Measurements from ENCODE around the gene OVCA2.

The OVCA2 gene

DNA sequence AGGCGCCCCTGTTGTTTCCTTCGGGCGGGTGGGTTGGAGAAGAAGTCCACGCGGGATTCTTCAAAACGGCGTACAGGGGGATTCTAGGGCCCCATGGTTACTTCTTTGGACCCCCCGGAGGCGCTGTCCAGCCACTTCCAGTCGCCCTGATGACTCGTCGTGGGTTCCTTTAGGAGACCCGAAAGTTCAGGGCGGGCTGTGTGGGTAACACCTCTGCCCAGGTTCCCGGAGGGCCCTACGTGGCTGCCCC is 12.4 kb downstream of the OVCA2 start:
- Mint-ChIP-seq H3K4me3 (peak overlapping the region; percentile 79), H3K27me3 (peaks cover 2% of the 10 kb centered on the region), H3K9me3 (no peaks in the 10 kb centered on the region), H3K36me3 (no peaks in the 10 kb centered on the region), H3K27ac (no peak overlapping the region), H3K4me1 (peaks cover 21% of the 10 kb centered on the region)

DNA sequence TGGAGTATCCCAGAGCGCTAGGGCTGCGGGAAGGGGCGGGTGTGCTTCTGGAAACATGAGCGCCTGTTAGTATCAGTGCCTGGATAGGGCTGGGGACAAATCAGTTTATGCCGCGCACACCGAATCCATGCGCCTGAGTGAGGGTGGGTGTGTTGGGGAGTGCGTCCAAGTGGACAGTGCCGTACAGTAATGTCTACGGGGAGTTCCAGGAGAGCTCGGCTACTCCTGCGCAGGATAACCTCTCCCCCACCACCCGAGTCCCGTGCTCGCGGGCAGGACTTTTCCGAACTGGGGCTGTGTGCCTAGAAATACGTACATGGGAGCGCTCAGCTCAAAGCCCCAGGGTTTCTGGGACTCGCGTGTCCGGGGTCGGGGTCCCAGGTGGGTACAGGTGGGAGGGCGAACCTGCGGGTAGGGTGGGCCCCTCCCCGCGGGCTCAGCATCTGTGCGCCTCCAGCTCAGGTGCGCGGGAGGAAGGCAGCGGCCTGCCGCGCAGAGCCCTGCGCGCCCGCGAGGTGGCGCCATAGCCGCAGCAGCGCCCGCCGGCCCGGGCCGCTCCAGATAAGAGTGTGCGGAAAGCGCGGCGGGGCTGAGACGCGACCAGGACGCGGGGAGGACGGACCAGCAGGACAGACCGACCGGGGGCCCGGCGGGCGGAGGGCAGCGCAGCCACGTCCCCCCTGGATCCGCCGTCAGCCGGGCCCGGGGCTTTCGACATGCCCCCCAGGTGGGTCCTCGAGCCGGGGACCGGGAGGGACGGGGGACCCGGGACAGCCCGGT is 12.9 kb downstream of the OVCA2 start, which contains the start of gene HIC1:
Gene HIC1, plus strand, starts transcription at position 592 of the 780 bp plus-strand sequence. CDS start 1,588 bp downstream, outside the sequence.
- H3K36me3 Mint-ChIP-seq = peaks cover 3% of the 10 kb centered on the region
- no peaks in the 10 kb centered on the region for H3K9me3 Mint-ChIP-seq
- H3K4me1 Mint-ChIP-seq = peaks cover 22% of the 10 kb centered on the region
- peaks cover 4% of the 10 kb centered on the region for H3K27me3 Mint-ChIP-seq
- no peak within 1 kb of the TSS for H3K27ac Mint-ChIP-seq
- peak within 1 kb of the TSS; percentile 79 for H3K4me3 Mint-ChIP-seq

DNA sequence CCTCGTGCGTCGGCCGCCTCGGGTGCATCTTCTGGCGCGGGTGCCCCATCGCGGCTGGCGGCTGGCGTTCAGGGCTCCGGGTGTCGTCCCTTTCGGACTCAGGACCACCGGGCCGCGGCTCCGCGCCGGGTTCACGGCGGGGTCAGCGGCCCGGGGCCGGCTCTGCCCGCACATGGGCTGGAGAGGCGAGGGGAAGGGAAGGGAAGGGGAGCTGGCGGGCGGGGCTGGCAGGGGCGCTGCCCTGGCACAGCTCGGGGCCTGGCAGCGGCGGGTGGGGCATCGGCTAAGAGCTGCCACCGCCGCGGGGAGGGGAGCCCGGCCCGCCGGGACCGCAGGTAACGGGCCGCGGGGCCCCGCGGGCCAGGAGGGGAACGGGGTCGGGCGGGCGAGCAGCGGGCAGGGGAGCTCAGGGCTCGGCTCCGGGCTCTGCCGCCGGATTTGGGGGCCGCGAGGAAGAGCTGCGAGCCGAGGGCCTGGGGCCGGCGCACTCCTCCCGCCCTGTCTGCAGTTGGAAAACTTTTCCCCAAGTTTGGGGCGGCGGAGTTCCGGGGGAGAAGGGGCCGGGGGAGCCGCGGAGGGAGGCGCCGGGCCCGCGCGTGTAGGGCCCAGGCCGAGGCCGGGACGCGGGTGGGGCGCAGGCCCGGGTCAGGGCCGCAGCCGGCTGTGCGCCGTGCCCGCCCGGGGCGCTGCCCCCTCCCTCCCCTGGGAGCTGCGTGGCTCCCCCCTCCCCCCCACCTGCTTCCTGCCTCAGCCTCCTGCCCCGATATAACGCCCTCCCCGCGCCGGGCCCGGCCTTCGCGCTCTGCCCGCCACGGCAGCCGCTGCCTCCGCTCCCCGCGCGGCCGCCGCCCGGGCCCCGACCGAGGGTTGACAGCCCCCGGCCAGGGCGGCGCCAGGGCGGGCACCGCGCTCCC is 13.7 kb downstream of the OVCA2 start:
- Mint-ChIP-seq H3K27ac (no peak overlapping the region), H3K36me3 (peaks cover 7% of the 10 kb centered on the region), H3K27me3 (peaks cover 4% of the 10 kb centered on the region), H3K4me3 (peak overlapping the region; percentile 80), H3K9me3 (no peaks in the 10 kb centered on the region), H3K4me1 (peaks cover 27% of the 10 kb centered on the region)

DNA sequence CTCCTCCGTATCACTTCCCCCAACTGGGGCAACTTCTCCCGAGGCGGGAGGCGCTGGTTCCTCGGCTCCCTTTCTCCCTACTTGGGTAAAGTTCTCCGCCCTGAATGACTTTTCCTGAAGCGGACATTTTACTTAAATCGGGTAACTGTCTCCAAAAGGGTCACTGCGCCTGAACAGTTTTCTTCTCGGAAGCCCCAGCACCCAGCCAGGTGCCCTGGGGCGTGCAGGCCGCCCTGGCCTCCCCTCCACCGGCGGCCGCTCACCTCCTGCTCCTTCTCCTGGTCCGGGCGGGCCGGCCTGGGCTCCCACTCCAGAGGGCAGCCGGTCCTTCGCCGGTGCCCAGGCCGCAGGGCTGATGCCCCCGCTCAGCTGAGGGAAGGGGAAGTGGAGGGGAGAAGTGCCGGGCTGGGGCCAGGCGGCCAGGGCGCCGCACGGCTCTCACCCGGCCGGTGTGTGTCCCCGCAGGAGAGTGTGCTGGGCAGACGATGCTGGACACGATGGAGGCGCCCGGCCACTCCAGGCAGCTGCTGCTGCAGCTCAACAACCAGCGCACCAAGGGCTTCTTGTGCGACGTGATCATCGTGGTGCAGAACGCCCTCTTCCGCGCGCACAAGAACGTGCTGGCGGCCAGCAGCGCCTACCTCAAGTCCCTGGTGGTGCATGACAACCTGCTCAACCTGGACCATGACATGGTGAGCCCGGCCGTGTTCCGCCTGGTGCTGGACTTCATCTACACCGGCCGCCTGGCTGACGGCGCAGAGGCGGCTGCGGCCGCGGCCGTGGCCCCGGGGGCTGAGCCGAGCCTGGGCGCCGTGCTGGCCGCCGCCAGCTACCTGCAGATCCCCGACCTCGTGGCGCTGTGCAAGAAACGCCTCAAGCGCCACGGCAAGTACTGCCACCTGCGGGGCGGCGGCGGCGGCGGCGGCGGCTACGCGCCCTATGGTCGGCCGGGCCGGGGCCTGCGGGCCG is 14.7 kb downstream of the OVCA2 start:
- peak overlapping the region; percentile 23 for H3K27ac Mint-ChIP-seq
- no peaks in the 10 kb centered on the region for H3K9me3 Mint-ChIP-seq
- H3K4me3 Mint-ChIP-seq = peak overlapping the region; percentile 80
- peaks cover 27% of the 10 kb centered on the region for H3K4me1 Mint-ChIP-seq
- H3K27me3 Mint-ChIP-seq = peaks cover 4% of the 10 kb centered on the region
- H3K36me3 Mint-ChIP-seq = peaks cover 9% of the 10 kb centered on the region

DNA sequence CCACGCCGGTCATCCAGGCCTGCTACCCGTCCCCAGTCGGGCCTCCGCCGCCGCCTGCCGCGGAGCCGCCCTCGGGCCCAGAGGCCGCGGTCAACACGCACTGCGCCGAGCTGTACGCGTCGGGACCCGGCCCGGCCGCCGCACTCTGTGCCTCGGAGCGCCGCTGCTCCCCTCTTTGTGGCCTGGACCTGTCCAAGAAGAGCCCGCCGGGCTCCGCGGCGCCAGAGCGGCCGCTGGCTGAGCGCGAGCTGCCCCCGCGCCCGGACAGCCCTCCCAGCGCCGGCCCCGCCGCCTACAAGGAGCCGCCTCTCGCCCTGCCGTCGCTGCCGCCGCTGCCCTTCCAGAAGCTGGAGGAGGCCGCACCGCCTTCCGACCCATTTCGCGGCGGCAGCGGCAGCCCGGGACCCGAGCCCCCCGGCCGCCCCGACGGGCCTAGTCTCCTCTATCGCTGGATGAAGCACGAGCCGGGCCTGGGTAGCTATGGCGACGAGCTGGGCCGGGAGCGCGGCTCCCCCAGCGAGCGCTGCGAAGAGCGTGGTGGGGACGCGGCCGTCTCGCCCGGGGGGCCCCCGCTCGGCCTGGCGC is 15.4 kb downstream of the OVCA2 start:
- peaks cover 20% of the 10 kb centered on the region for H3K4me1 Mint-ChIP-seq
- no peak overlapping the region for H3K4me3 Mint-ChIP-seq
- H3K9me3 Mint-ChIP-seq = no peaks in the 10 kb centered on the region
- peaks cover 13% of the 10 kb centered on the region for H3K36me3 Mint-ChIP-seq
- H3K27me3 Mint-ChIP-seq = peaks cover 3% of the 10 kb centered on the region
- H3K27ac Mint-ChIP-seq = no peak overlapping the region

DNA sequence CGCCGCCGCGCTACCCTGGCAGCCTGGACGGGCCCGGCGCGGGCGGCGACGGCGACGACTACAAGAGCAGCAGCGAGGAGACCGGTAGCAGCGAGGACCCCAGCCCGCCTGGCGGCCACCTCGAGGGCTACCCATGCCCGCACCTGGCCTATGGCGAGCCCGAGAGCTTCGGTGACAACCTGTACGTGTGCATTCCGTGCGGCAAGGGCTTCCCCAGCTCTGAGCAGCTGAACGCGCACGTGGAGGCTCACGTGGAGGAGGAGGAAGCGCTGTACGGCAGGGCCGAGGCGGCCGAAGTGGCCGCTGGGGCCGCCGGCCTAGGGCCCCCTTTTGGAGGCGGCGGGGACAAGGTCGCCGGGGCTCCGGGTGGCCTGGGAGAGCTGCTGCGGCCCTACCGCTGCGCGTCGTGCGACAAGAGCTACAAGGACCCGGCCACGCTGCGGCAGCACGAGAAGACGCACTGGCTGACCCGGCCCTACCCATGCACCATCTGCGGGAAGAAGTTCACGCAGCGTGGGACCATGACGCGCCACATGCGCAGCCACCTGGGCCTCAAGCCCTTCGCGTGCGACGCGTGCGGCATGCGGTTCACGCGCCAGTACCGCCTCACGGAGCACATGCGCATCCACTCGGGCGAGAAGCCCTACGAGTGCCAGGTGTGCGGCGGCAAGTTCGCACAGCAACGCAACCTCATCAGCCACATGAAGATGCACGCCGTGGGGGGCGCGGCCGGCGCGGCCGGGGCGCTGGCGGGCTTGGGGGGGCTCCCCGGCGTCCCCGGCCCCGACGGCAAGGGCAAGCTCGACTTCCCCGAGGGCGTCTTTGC is 16.2 kb downstream of the OVCA2 start:
- Mint-ChIP-seq H3K36me3 (peaks cover 15% of the 10 kb centered on the region), H3K4me3 (peak overlapping the region; percentile 51), H3K4me1 (peaks cover 18% of the 10 kb centered on the region), H3K27me3 (peaks cover 3% of the 10 kb centered on the region), H3K27ac (peak overlapping the region; percentile 51), H3K9me3 (no peaks in the 10 kb centered on the region)

DNA sequence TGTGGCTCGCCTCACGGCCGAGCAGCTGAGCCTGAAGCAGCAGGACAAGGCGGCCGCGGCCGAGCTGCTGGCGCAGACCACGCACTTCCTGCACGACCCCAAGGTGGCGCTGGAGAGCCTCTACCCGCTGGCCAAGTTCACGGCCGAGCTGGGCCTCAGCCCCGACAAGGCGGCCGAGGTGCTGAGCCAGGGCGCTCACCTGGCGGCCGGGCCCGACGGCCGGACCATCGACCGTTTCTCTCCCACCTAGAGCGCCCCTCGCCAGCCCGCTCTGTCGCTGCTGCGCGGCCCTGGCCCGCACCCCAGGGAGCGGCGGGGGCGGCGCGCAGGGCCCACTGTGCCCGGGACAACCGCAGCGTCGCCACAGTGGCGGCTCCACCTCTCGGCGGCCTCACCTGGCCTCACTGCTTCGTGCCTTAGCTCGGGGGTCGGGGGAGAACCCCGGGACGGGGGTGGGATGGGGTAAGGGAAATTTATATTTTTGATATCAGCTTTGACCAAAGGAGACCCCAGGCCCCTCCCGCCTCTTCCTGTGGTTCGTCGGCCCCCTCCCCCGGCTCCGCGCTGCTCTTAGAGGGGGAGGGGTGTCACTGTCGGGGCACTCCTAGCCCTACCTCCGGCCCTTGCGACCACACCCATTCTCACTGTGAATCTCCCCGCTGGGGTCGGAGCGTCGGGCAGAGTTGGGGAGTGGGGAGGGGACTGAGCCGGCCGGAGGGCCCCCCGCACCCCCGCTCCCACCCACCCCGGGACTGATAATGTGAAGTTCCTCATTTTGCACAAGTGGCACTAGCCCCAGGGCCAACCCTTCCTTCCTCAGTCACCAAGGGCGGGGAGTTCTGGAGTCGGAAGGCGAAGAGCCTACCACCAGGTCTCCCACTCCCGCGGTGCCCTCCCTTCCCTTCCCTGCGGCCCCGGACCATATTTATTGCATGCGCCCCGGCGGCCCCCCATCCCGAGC is 17.0 kb downstream of the OVCA2 start:
- Mint-ChIP-seq H3K4me1 (peaks cover 14% of the 10 kb centered on the region), H3K9me3 (no peaks in the 10 kb centered on the region), H3K4me3 (no peak overlapping the region), H3K27ac (peak overlapping the region; percentile 79), H3K36me3 (peaks cover 18% of the 10 kb centered on the region), H3K27me3 (peaks cover 3% of the 10 kb centered on the region)

DNA sequence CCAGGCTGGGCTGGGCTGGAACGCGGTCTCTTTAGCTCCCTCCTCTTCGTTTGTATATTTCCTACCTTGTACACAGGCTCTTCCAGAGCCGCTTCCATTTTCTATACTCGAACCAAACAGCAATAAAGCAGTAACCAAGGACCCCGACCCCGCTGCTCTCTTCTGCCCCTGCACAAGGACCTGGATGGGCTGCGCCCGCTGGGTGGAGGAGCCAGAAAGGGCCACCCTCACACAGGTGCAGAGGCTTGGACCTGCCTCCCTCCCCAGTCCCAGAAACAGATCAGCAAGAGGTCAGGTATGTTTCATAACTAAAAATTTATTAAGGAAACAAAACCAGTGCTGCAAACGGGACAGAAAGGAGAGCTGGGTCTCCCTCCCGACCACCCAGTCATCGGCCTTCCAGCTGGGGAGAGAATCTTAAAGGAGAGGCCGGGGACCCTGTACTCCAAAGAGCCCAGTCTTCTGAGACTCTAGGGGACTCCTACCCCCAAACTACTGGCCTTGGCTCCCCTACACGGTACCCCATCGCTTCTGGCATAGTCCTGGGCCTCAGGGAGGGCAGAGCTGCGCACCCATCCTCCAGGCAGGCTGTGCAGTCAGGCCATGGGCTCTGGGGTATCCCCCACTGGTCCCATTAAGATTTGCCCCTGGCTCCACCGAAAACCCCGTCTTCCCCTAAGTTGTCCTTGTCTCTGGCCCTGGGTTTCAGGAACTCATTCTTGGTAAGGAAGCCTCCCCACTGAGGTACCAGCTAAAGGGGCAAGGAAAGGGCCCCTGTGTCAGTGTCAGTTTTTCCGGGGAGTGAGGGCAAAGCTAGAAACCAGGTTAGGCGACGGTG is 17.9 kb downstream of the OVCA2 start:
- peaks cover 3% of the 10 kb centered on the region for H3K27me3 Mint-ChIP-seq
- peak overlapping the region; percentile 79 for H3K27ac Mint-ChIP-seq
- H3K4me1 Mint-ChIP-seq = peaks cover 8% of the 10 kb centered on the region
- peaks cover 24% of the 10 kb centered on the region for H3K36me3 Mint-ChIP-seq
- no peaks in the 10 kb centered on the region for H3K9me3 Mint-ChIP-seq
- H3K4me3 Mint-ChIP-seq = no peak overlapping the region

DNA sequence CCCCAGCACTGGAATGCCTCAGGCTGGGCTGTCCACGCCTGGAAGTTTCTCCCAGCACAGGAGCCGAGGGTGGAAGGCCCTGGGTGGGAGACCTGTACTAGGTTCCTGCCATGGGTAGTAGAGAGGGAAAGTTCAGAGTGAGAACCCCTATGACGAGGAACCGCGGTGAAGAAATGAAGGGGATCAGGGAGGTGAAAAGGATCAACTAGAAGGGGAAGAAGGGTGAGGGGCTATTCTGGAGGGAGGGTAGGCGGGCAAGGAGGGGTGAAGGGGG is 18.5 kb downstream of the OVCA2 start:
- Mint-ChIP-seq H3K36me3 (peaks cover 27% of the 10 kb centered on the region), H3K9me3 (no peaks in the 10 kb centered on the region), H3K4me3 (no peak overlapping the region), H3K4me1 (peaks cover 8% of the 10 kb centered on the region), H3K27me3 (peaks cover 5% of the 10 kb centered on the region), H3K27ac (peak overlapping the region; percentile 70)

DNA sequence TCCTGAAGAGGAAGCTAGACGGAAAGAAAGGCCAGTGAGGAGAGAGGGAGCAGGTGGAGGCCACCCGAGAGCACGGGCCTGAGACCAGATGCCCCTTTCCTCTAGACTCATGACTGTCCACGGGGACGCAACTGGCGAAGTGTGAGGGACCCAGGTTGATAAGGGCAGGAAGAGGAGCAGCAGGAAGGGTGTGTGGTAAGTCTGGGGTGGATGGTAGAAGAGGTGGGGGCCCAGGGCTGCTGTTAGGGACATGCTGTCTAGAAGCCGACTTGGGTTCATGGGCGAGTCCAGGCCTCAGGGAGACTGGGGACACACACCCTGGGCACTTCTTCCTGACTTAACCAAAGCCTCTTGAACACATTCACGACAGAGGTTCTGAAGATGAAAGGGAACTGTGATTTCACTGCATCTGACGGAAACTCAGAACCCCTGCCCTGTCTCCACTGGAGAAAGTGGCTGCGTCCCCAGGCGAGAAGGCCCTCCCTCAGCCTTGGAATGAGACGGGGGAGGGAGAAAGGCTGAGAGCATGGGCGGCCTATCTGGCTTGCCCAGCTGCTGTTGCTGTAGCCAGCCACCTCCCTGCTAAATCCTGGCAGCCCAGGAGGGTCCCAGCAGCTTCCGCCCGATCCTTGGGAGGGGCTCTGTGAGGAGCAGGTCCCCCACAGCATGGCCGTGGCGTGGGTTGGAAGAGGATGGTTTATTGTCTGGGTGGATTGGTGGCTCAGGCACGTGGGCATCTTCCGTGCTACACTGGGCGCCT is 19.0 kb downstream of the OVCA2 start:
- H3K36me3 Mint-ChIP-seq = peaks cover 31% of the 10 kb centered on the region
- H3K27me3 Mint-ChIP-seq = peaks cover 5% of the 10 kb centered on the region
- no peak overlapping the region for H3K27ac Mint-ChIP-seq
- no peaks in the 10 kb centered on the region for H3K9me3 Mint-ChIP-seq
- H3K4me1 Mint-ChIP-seq = peaks cover 8% of the 10 kb centered on the region
- H3K4me3 Mint-ChIP-seq = no peak overlapping the region

DNA sequence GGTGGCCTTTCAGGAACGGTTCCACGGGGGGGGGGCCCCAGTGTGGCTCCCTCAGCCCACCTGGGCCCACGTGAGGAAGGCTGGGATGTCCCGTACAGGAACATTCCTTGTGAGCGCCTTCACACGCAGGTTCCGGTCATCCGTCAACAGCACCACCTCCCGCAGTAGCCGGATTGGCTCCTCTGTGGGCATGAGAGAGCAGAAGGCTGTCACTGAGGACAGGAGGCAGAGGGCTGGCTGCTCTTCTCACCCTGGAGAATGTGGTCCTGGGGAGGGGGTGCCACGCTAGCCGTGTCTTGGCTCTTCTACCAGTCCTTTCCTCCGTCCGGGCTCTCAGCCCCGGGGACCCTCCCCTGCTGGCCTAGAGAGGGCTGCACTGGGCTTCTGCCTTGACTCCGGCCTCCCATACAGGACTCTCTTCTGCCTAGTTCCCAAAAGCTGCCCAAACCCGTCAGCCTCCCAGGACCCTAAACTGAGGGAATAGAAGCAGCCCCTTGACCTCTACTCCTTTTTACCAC is 19.7 kb downstream of the OVCA2 start:
- no peak overlapping the region for H3K4me3 Mint-ChIP-seq
- H3K27ac Mint-ChIP-seq = peak overlapping the region; percentile 70

DNA sequence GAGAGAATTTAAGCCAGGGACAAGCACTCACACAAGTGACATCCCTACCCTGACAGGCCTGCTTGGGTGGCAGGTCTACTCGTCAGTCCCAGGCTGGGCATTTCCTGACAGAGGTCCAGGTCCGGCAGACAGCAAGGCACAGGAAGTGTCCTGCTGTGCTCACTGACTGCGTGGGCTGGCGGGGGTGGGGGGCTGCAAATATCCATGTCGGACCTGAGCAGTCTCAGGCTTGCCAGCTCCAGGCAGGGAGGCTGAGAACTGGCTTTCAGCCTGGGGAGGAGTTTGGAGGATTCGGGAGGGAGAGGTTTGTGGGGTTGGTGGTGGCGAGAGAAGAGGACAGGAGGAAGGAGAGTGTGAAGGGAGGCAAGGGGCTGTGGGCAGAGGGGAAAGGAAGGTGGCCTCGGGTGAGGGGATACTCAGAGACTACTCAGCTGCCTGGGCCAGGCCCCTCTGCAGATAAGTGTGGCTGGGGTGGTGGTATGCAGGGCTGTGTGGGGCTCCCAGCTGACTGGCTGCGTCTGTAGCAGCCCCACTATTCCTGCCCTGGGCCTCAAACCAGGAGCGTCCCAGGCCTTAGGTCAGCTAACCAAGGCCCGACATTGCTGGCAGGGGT is 20.9 kb downstream of the OVCA2 start:
- no peak overlapping the region for H3K27ac Mint-ChIP-seq
- peaks cover 8% of the 10 kb centered on the region for H3K4me1 Mint-ChIP-seq
- H3K4me3 Mint-ChIP-seq = no peak overlapping the region
- H3K9me3 Mint-ChIP-seq = no peaks in the 10 kb centered on the region
- peaks cover 5% of the 10 kb centered on the region for H3K27me3 Mint-ChIP-seq
- H3K36me3 Mint-ChIP-seq = peaks cover 33% of the 10 kb centered on the region

More for the DNA sequence above, 19.7 kb downstream of the OVCA2 start:
- H3K36me3 Mint-ChIP-seq = peaks cover 33% of the 10 kb centered on the region
- peaks cover 5% of the 10 kb centered on the region for H3K27me3 Mint-ChIP-seq
- peaks cover 8% of the 10 kb centered on the region for H3K4me1 Mint-ChIP-seq
- H3K9me3 Mint-ChIP-seq = no peaks in the 10 kb centered on the region

All from activated naive CD4-positive, alpha-beta T cell treated with anti-CD3 and anti-CD28 coated beads, Interleukin-2, amount 50 U/mL, for 24 hours (primary cell).